ENCODE measurements around the gene UNC80. TPM values are rescaled to one million over a fixed set of nuclear protein-coding genes. Genes with fewer than 3 reads are reported as not detected.
A peak's percentile ranks its signal among the peaks of the same experiment; 100 is the strongest.

Gene UNC80
- total RNA-seq, 1 experiment from 2014 or later = 0.48 TPM

DNA sequence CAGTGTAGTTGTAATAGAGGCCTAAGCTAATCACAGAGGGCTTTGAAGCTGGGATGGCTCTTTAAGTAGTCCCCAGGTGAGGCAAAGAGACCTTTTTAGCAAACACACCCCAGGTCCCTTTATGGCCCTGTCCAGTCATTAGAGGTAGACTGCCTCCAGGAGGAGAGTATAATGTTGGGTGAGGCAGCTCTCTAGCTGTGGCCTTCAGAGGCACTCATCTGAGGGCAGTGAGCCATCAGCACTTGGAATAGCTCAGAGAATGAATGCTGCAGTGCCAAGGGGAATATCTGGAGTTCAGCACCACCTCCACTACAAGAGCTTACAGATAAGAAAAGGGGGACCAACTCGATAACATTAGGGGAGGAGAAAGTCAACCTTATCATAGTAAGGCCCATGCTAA is 52.8 kb downstream of the UNC80 start (continued):
- TF ChIP-seq, protein P1, sequence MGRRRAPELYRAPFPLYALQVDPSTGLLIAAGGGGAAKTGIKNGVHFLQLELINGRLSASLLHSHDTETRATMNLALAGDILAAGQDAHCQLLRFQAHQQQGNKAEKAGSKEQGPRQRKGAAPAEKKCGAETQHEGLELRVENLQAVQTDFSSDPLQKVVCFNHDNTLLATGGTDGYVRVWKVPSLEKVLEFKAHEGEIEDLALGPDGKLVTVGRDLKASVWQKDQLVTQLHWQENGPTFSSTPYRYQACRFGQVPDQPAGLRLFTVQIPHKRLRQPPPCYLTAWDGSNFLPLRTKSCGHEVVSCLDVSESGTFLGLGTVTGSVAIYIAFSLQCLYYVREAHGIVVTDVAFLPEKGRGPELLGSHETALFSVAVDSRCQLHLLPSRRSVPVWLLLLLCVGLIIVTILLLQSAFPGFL (CRISPR knock-in tag; IDR thresholded peaks at IDR 0.05; ENCODE audit: borderline replicate concordance) = no peak
- no peak for TF ChIP-seq ATF6 (CRISPR knock-in tag; IDR thresholded peaks at IDR 0.05)

- POLR2A ChIA-PET = interaction anchor here (0.6 to 0.7 kb wide), 2 partner anchors 14 to 18 kb away, joined by 3 read pairs; no protein-coding TSS in a partner anchor
These were observed 59.3 kb downstream of the UNC80 start for GRCh38 chr2:209830722-209831465.

More at GRCh38 chr2:209830722-209831465, 59.3 kb downstream of the UNC80 start:
- Mint-ChIP-seq H3K27me3 (ENCODE audit: low read depth) (no peaks in the 10 kb centered on the region), H3K9me3 (no peaks in the 10 kb centered on the region), H3K27ac (no peak overlapping the region), H3K4me1 (peaks cover 21% of the 10 kb centered on the region), H3K4me3 (no peak overlapping the region), H3K36me3 (no peaks in the 10 kb centered on the region)
- CTCF ChIA-PET = interaction anchor here (1.3 to 1.5 kb wide), 2 partner anchors 35 to 130 kb away, joined by 4 to 6 read pairs; no protein-coding TSS in a partner anchor
- peak; percentile 77 for ATAC-seq
- TF ChIP-seq IRF2 (CRISPR knock-in tag; IDR thresholded peaks at IDR 0.05; ENCODE audit: borderline replicate concordance, low read depth) (no peak), ESRRA (CRISPR knock-in tag; IDR thresholded peaks at IDR 0.05; ENCODE audit: borderline replicate concordance) (no peak), NFYB (CRISPR knock-in tag; conservative IDR thresholded peaks at IDR 0.05; ENCODE audit: low read depth) (no peak), NR2C2 (CRISPR knock-in tag; IDR thresholded peaks at IDR 0.05) (no peak), TP53 (CRISPR knock-in tag; IDR thresholded peaks at IDR 0.05) (no peak), NR3C1 (CRISPR knock-in tag; conservative IDR thresholded peaks at IDR 0.05; ENCODE audit: low read depth) (no peak), HMGA2 (CRISPR knock-in tag; IDR thresholded peaks at IDR 0.05) (no peak), TEAD1 (CRISPR knock-in tag; IDR thresholded peaks at IDR 0.05) (no peak), IRF1 (CRISPR knock-in tag; IDR thresholded peaks at IDR 0.05) (no peak), NR1H2 (CRISPR knock-in tag; IDR thresholded peaks at IDR 0.05) (no peak), CREM (CRISPR knock-in tag; IDR thresholded peaks at IDR 0.05) (no peak), ZNF219 (CRISPR knock-in tag; IDR thresholded peaks at IDR 0.05; ENCODE audit: borderline replicate concordance) (no peak), RELA (CRISPR knock-in tag; IDR thresholded peaks at IDR 0.05; ENCODE audit: borderline replicate concordance) (no peak), ZNF317 (CRISPR knock-in tag; IDR thresholded peaks at IDR 0.05; ENCODE audit: borderline replicate concordance, low read depth) (no peak)
- TF ChIP-seq, protein P2, sequence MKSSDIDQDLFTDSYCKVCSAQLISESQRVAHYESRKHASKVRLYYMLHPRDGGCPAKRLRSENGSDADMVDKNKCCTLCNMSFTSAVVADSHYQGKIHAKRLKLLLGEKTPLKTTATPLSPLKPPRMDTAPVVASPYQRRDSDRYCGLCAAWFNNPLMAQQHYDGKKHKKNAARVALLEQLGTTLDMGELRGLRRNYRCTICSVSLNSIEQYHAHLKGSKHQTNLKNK (CRISPR knock-in tag; IDR thresholded peaks at IDR 0.05) = no peak
- TF ChIP-seq, protein P3, sequence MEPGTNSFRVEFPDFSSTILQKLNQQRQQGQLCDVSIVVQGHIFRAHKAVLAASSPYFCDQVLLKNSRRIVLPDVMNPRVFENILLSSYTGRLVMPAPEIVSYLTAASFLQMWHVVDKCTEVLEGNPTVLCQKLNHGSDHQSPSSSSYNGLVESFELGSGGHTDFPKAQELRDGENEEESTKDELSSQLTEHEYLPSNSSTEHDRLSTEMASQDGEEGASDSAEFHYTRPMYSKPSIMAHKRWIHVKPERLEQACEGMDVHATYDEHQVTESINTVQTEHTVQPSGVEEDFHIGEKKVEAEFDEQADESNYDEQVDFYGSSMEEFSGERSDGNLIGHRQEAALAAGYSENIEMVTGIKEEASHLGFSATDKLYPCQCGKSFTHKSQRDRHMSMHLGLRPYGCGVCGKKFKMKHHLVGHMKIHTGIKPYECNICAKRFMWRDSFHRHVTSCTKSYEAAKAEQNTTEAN (CRISPR knock-in tag; IDR thresholded peaks at IDR 0.05) = no peak
- TF ChIP-seq, protein P1 (CRISPR knock-in tag; IDR thresholded peaks at IDR 0.05; ENCODE audit: borderline replicate concordance) = no peak
- TF ChIP-seq, protein P4, sequence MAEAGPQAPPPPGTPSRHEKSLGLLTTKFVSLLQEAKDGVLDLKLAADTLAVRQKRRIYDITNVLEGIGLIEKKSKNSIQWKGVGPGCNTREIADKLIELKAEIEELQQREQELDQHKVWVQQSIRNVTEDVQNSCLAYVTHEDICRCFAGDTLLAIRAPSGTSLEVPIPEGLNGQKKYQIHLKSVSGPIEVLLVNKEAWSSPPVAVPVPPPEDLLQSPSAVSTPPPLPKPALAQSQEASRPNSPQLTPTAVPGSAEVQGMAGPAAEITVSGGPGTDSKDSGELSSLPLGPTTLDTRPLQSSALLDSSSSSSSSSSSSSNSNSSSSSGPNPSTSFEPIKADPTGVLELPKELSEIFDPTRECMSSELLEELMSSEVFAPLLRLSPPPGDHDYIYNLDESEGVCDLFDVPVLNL (CRISPR knock-in tag; IDR thresholded peaks at IDR 0.05; ENCODE audit: borderline replicate concordance, low read depth) = no peak
- TF ChIP-seq, protein P5, sequence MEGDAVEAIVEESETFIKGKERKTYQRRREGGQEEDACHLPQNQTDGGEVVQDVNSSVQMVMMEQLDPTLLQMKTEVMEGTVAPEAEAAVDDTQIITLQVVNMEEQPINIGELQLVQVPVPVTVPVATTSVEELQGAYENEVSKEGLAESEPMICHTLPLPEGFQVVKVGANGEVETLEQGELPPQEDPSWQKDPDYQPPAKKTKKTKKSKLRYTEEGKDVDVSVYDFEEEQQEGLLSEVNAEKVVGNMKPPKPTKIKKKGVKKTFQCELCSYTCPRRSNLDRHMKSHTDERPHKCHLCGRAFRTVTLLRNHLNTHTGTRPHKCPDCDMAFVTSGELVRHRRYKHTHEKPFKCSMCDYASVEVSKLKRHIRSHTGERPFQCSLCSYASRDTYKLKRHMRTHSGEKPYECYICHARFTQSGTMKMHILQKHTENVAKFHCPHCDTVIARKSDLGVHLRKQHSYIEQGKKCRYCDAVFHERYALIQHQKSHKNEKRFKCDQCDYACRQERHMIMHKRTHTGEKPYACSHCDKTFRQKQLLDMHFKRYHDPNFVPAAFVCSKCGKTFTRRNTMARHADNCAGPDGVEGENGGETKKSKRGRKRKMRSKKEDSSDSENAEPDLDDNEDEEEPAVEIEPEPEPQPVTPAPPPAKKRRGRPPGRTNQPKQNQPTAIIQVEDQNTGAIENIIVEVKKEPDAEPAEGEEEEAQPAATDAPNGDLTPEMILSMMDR (IDR thresholded peaks at IDR 0.05) = no peak
- DNase-seq (ENCODE audit: low spot score) = no peak

Data from WTC11 (cell line).